Midbrain (tissue), 1 donor: Measurements from ENCODE around the gene STXBP6.
"Not testable (repeated sequence)": the region's sequence is repeated elsewhere in the genome, so short reads cannot be mapped to it uniquely, and the experiment has no call there.

Experiments used
- DNase-seq: peaks from one replicate; lab custom pipeline; 2025; lab: John Stamatoyannopoulos, UW

Gene STXBP6

DNA sequence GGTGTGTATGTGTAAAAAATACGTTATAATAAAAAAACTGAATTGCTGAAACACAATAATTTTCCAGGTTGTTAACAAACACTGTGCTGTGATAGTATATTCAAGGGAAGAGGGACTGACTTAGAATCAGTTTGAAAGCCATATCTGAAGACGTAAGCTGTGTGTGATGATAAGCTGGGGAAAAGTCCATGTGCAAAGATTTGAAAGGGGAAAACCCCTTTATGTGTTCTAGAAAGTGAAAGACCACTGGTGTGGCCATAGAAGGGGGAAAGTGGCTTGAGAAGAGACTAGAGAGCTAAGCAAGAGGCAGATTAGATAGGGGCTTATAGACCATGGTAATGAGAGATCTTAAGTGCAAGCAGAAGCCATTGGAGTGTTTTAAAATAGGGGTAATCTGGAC, 220.1 kb downstream of the STXBP6 start:
- DNase-seq: no peak

GRCh38 chr14:24828486-24828885, 221.5 kb downstream of the STXBP6 start:
- DNase-seq: no peak

- DNase-seq: no peak
Measured at GRCh38 chr14:24826390-24826789, 223.6 kb downstream of the STXBP6 start.

DNA sequence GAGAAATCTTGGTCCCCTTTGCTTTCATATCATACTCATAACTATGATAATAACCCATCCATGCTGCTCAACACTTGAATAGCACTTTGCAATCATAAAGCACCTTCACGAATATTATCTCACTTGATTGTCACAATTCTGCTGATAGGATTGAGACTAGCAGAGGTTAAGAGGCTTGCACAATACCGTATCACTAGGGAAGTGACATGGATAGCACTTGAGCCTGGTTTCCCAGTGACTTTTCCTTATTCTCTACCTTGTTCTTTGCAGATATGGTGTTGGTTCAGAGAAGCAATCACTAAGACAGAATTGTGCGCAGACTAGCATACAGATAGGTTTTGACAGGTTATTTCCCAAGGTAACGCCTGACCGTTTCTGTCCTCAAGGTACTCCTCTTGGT, 229.3 kb downstream of the STXBP6 start:
- no peak for DNase-seq

GRCh38 chr14:24818823-24819341, 231.1 kb downstream of the STXBP6 start:
- no peak for DNase-seq

GRCh38 chr14:24818058-24818822, 231.7 kb downstream of the STXBP6 start:
- no peak for DNase-seq

DNA sequence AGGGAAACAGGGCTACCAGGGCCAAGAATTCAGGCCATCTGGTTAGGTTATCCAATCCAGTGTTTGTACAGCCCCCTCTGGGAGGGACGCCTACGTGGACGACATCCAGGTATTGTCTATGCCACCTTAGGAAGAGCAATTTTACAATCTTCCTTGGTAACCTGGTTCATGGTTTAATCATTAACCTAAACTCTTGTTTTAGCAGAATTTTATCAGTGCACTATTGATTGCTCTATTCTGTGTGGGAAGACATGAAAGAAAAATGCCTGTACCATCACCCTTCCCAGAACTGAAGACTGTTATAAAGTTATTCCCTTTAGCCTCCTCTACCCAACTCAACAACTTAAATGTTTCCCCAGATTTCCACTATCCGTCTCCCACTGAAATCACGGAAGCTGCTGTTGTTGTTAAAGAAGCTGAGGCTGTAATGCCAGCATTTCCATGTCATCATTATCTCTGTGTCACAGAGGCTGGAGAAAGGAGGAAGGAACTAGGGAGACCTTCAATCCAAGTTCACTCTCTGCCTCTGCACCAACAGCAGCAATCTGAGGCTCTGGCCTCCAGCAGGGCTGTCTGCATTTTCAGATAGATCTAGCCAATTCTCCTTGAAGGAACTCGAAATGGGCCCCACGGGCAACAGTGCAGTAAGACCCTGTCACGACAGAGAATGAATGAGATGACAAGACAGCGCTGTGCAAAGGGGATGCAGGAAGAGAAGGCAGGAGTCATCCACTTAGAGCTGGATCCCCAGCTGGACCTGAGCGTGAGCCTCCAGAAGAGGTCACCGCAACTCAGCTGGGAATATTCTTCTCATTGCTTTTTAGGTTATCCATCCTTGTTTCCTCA, 232.5 kb downstream of the STXBP6 start:
- peak; percentile 50 for DNase-seq

- no peak for DNase-seq
Measured at GRCh38 chr14:24816929-24817211, 233.1 kb downstream of the STXBP6 start.

- no peak for DNase-seq
Measured at GRCh38 chr14:24816011-24816928, 233.7 kb downstream of the STXBP6 start.

DNA sequence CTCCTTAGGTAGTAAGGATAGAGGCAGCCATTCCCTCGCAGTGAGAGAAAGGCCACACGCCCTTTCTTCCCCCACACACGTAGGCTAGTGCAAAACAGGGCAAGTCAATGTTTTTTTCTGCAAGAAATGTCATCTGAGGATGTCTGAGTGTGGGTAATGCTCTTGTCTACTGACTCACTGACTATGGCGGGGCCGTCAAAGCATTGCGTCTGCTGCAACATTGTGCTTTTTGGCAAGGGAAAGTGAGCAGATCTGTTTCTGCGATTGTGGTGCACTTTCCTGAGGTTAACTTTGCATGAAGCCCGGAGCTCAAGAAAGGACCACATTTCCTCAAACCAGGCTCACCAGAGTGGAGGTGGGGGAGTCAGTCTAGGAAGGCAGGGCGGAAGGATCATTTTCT, 234.4 kb downstream of the STXBP6 start:
- no peak for DNase-seq

- DNase-seq: no peak
Measured at GRCh38 chr14:24814944-24815343, 235.0 kb downstream of the STXBP6 start.

- no peak for DNase-seq
Measured at GRCh38 chr14:24814346-24814745, 235.6 kb downstream of the STXBP6 start.

GRCh38 chr14:24813819-24814259, 236.1 kb downstream of the STXBP6 start:
- no peak for DNase-seq

DNA sequence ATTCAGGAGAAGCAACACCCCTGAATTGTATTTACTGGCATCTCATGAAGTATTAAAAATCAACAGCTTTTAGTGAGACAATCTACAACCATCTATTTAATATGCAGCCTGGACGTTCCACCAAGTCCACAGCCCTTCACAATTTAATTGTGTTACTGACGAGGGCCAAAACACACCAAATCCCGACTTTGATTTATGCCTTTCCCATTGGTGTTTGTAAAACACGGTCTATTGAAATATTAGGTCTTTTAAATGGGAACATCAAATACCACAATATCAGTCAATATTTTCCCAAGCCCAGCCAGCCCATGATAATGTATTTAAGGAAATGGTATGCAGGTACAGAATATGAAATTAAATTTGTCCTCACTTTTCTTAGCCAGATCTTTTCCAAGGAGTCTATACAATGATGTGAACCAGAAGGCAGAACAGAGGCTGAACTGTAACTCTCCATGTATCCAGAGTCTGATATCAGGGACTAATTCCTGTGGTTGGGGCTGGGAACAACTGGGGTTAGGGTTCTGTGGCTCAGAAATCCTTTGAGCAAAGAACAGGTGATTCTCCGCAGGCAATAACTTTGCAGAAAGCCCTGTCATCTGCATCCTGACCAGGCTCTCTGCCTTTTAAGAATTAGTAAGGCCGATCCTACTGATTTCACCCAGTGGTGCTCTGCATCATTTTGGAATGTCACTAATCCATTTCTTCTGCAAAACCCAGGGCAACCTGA, 236.7 kb downstream of the STXBP6 start:
- no peak for DNase-seq

DNA sequence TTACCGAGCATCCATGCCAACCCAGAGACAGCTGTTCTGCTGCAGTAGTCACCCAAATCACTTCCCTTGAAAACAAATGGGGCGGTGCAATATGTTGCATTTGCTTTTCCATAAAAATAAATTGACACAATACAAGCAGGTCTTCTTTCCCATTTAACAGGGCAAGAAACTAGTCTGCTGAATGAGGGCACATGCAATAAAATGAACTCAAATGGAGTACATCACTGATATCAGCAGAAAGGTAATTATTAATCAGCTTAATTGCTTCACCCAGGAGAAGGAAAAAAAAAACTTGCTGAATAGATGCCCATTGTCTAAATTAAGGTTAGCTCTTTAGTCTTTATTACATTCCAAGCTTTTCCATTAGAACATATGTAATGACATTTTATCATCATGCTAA, 240.8 kb downstream of the STXBP6 start:
- DNase-seq: no peak

DNA sequence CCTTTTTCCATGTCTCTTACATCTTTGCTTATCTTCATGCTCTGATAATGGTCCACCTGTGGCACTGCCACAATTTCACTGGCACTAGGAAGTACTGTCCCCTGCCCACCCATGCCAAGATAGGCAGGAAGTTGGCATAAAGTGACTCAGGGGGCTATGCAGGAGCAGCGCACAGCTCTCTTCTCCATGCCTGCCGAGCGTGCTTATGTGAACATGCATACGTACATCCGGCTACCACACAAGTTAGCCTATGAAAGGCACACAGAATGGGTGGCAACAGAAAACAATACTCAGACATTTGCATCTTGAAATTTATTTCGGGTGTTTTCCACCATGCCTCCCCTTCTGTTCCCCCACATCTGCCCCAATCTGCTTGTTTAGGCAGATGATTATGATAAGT, 241.5 kb downstream of the STXBP6 start:
- no peak for DNase-seq

- DNase-seq: peak; percentile 48
Measured at GRCh38 chr14:24806061-24806678, 243.8 kb downstream of the STXBP6 start.

GRCh38 chr14:24804552-24805212, 245.3 kb downstream of the STXBP6 start:
- DNase-seq: no peak

- DNase-seq: no peak
Measured at GRCh38 chr14:24803933-24804494, 245.9 kb downstream of the STXBP6 start.

- not testable (repeated sequence) for DNase-seq
Measured at GRCh38 chr14:24803426-24803825, 246.5 kb downstream of the STXBP6 start.
